ENCODE results near the gene MREG.
A peak's percentile ranks its signal among the peaks of the same experiment; 100 is the strongest.
"Not testable (repeated sequence)": the region's sequence is repeated elsewhere in the genome, so short reads cannot be mapped to it uniquely, and the experiment has no call there.

The MREG gene

DNA sequence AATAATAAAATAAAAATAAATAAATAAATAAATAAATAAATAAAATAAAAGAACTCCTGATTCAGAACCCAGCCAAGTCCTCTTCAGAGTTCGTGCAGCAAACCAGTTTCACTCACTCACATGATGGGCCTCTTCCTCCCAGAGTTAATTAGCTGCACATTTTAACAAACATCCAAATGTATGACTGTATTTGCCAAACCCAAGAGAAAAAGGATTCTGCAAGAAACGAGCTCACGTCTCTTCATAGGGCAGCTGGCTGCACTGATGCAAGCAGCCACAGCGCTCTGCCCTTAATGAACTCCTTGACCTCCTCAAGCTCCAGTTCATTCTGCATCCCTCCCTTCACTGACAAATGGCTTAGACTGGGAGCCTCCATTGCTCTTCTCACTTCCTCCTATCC is 55.1 kb downstream of the MREG start:
- no peak for DNase-seq (ENCODE audit: low spot score)

DNA sequence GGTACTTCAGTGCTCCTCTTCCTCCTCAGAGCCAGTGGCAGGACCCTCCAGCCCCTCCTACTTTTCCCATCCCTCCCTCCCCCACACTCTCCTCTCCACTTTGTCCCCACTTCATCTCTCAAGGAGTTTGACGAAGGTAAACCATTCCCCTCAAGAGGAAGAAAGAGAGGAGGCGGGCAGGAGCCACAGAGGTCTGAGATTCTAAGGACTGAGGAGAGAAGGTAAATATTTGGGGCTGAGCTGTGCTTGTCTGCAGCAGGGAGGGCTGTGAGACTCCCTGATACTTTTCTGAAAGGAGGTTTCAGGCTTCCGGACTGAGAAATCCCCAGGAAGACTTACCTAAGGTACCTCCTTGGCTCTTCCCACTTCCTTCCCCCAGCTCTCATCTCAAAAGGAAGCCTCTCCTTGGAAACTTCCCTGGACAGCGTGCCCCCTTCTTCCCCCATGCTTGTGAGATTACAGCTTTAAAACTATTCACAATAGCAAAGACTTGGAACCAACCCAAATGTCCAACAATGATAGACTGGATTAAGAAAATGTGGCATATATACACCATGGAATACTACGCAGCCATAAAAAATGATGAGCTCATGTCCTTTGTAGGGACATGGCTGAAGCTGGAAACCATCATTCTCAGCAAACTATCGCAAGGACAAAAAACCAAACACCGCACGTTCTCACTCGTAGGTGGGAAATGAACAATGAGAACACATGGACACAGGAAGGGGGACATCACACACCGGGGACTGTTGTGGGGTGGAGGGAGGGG is 55.8 kb downstream of the MREG start:
- not testable (repeated sequence) for DNase-seq (ENCODE audit: low spot score)

DNA sequence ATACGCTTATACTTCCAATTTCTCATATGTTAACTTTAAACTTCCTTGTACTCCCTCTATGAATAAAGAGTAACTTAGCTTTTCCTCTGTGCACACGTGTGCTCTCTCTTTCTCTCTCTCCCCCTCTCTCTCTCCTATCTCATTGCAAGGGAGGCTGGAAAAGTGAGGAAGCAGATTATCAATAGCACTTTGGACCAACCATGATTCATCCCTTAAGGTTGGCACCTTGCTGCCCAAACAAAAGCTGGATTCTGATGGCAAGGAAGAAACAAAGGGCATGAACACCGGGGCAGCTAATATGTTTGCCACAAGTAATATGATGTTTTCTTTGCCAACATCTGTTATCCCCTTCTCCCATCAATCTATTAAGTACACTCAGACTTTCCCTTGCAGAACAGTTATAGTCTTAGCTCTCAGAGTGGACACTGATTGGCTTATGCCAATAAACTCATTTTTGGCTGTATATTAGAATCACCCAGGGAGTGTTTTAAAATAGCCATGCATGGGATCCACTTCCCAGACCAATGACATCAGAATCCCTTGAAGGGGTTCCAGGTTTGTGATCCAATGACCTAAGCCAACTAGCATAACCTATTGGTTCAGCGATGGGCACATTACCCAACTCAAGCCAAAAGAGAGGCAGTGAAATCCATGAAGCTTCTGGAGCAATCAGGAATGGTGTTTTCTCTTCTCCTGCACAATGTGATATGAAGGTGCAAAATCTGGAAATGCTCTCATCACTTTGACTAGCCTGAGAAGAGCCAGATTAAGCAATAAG is 60.3 kb downstream of the MREG start:
- DNase-seq (ENCODE audit: low spot score), result no peak

DNA sequence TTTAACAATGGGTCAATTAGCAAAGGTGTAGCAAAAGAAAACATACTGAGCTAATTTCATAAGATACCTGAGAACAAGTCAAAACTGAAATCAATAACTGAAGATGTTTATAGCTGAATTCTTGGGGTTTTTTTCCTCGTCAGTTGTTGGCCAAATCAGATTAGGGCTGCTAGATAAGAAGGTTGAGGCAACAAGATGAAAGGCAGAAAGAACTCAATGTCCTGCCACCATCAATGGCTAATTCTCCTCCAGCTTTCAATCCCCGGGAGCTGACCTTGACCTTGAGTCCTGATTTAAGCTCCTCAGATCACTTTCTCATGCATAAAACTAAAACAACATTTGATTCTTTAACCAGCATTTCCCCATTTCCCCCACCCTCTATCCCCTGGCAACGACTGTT is 61.8 kb downstream of the MREG start:
- DNase-seq (ENCODE audit: low spot score), result no peak

DNA sequence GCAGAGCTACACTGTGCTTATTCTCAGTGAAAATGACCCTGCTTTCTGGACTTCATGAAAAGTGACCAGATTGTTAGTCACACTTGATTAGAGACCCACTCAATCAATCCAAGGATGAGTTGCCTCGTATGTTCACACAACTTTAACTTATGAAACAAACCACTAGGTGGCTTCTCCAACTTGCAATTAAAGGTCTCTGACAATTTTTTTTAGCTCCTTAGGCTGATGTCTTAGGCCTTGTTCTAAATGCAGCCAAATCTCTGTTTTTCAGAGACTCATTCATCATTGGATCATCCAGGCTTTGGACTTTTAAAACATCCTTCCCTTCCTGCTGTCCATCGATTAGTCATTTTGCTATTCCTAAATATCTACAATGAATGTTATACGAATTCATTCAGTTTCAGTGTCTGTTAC is 63.4 kb downstream of the MREG start:
- DNase-seq (ENCODE audit: low spot score), result peak; percentile 57

DNA sequence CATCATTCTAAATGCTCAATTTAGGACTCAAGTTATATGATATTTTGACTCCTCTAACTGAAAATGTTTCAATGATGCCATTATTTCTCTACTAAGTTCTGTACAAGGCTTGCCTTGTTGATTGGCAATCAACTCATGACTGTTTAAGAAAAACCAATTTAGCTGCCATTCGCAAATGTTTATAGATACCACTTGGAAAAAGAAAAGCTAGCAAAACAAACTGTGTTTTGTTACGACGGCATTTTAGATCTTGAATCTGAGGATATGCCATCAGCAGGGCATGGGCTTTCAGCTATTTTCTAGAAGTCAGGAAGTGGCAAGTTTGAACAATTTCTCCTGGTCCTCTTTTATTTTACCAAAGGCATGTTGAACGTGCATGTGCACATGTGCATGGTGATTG is 65.3 kb downstream of the MREG start:
- DNase-seq (ENCODE audit: low spot score), result no peak

DNA sequence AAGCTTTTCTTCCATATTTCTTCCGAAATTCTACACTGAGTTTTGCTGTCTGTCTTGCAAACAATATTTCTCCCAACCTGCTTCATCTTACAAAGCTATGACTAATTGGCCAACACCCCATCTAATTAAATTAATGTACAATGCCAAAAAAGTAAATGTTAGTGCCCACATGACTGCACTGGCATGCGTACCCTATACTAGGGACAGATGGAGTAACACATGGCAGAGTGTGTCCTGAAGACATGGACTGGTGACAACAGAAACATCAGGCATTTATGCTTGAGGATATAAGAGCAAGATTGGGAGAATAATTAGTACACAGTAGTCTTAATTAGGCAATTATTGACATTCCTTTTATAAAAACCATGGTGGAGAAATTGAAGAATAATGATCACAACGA is 66.8 kb downstream of the MREG start:
- no peak for DNase-seq (ENCODE audit: low spot score)

DNA sequence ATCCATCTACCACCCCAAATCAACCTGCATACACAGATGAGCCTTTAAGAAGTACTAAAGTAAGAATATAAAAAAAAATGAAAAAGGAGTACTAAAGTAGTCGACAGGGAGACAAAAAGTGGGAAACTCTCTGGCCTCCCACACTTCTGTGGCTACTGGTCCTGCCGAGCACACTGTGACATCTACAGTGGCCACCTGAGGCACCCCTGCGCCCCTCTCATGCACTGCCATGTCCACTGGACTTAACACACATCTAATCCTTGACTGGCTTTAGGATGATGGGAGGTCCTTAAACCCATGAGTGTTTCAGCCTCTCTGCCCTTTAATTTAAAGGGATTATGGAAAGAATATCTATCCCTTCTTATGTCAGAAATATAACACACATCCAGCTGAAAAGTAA is 71.2 kb downstream of the MREG start:
- DNase-seq (ENCODE audit: low spot score), result no peak

DNA sequence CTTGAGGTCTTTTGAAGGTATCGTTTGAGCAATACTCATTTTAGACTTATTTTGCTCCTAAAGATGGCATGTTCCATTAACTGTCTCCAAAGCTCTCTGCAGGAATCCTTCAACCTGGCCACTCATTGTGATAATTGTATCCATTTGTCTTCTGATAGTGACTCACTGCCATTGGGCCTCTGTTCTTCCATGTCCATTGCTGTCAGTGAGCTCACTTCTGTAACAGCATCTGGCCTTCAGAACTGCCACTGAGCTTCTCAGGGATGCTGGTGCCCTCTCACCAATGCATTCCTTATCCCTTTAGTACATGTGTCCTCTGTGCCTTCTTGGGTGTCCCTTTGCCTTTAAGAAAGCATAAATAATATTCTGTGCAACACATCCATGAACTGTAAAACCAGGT is 71.6 kb downstream of the MREG start:
- no peak for DNase-seq (ENCODE audit: low spot score)

DNA sequence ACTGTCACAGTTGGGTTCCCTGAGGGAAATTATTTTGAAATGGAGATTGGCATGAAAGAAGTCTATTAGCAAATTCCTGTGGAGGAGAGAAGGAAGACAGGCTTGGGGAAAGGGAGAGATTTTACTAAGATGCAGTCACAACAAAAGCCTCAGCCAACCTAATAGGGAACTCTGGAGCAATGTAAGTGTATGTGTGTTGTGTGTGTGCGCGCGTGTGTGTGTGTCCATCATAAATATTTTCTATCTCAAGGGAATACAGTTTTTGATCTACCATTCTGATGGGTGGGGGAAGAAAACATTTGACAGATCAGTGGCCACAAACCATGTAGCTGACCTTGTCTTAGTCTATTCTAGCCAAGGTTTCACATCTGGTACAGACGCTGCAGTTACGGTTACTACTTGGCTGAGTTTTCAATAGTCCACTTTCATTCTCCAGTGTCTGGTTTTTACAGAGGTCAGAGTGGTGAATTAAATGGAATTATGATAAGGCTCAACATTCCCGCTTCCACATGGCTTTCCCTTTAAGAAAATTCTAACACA is 72.6 kb downstream of the MREG start:
- no peak for DNase-seq (ENCODE audit: low spot score)

DNA sequence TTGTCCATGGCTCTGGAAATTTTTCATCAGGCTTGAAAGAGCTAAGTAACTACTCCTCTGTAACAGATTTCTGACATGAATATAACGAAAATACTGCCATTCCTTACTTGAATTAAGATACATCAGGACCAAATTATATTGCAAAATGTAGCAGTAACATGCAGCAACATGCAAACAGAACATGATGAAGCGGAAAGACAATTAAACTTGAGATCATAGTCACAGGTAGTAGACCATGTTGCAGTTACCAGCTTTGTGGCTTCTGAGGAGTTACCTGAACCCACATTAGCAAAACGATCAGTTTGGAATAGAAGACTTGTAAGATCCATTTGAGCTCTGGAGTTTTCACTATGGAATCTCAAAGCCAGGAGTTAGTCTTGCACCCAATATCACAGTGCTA is 76.2 kb downstream of the MREG start:
- DNase-seq (ENCODE audit: low spot score), result no peak

DNA sequence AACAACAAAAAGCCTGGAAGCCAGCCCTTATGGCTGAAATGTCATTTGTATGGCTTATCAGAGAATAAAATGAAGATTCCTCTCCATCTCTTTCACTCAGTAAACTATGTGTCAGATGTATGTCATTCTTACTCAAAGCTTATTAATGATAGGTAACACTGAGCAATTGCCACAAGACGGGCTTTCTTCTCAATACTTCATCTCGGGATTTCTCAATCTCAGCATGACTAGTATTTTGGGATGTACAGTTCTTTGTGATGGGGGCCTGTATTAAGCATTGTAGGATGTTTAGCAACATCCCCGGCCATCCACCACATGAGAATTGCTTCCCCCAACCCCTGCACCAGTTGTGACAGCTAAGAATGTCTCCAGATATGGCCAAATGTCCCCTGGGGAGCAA is 80.2 kb downstream of the MREG start:
- DNase-seq (ENCODE audit: low spot score), result no peak

DNA sequence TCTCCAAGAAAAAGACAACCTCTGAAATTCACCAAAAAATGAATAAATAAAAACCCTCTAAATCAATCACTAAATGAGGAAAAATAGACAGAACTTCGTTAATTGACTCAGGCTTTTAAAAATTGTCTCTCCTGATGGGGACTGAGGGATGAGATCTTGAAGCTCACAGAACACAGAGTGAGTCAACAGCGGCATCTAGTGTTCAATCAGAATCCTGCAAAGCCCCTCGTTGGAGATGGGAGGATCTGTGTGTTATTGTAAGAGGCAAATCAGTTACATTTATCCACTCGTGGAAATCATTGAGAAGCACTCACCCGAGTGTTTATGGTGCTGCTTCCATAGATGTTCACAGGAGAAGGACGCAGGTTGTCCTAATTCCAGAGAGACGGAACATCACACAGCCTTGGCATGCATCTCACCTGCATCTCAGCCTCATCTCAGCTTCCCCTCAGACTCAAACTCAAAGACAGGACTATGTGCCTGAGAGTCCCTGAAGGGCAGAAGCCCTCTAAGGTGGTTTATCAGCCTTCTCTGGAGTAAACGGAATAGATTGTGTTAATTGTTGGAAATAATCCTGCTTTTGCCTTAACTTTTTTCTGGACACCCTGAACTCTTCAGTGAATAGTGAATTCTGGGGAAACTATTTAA is 82.0 kb downstream of the MREG start:
- peak; percentile 70 for DNase-seq (ENCODE audit: low spot score)

DNA sequence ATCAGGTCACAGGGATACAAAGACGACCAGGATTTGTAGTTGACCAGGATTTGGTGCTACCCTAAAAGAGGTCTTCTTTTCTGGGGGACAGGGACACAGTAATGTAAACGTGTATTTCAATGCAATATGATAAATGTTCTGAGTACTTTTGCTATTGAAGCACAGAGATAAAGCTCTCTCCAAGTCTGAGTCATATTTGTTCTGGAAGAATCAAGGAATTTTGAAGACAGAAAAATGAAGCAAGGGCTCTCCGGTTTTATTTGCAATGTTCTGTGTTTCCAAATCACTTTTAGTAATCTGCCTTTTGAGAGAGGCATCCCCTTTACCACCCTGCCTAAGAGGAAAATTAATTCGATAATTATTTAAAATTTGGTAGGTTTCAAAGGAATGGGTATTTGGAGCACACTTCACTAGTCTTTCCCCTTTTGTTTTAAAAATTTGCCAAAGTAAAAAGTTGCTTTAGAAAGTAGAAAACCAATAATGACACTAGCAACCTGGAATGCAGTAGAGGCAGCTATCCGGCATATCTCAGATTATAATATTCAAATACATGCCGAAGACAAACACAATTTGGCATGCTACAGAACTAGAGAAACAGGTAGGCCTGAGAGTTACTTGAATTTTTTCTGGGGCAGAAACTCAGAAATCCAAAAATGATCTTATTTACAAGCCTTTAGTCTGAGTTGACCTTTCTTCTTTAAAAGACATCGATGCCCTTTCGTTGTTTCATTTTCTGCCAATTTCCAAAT is 82.7 kb downstream of the MREG start:
- no peak for DNase-seq (ENCODE audit: low spot score)

DNA sequence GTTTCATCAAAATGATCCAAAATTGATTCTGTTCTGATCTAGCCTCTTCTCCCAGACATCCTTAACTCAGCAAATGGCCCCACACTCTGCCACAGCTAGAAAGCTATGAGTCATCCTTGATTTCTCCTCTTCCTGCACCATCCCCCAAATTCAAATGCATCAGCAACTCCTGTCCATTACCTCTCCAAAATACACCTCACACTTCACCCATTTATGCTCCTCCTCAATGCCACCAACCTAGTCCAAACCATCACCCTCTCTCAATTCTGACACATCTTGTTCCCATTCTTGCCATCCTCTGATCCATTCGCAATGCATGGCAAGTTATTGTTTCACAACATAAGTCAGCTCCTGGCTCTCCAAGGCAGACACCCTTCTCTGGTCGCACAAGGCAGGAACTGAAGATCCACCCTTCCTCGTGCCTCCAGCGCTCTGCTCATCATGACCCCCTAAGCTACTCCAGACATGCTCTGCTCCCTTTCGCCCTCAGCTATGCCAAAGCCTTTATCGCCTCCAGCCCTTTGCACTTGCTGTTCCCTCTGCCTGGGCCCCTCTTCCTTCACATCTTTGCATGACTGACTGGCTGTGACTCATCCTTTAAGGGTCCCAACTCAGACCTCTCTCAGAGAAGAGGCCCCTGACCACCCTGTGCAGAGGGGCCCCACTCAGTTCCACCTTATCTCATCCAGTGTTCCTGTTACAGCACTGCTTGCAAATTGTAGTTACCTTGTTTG is 83.6 kb downstream of the MREG start:
- DNase-seq (ENCODE audit: low spot score), result no peak

DNA sequence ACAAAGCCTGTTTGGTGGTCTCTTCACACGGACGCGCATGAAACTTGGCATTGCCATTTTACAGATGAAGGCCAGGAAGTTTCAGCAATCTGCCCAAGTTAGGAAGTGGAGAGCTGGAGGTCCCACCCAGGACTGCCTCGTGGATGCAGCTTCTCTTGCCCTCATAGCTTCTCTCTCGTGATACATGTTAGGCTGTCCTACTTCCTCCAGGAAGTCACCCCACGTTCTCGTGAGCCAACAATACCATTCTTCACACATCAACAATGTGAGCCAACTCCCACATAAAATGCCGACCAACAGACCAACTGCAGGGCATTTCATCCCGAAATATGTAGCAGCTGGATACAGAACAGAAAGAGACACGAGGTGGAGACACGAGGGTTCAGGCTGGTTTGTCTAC is 85.3 kb downstream of the MREG start:
- DNase-seq (ENCODE audit: low spot score), result no peak

DNA sequence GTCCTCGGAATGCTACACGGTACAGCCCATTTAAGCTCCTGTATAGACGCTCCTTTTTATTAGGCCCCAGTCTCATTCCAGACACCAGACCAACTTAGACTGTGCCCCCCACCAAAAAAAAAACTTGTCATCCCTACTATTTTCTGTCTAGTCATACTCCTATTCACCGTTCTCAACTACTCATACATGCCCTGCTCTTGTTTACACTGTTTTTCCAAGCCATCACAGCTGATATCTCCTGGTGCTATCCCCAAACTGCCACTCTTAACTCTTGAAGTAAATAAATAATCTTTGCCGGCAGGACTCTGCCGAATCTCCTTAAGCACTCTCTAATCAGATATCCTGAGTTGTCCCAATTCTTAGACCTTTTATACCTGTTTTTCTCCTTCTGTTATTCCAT is 86.4 kb downstream of the MREG start:
- DNase-seq (ENCODE audit: low spot score), result not testable (repeated sequence)

DNA sequence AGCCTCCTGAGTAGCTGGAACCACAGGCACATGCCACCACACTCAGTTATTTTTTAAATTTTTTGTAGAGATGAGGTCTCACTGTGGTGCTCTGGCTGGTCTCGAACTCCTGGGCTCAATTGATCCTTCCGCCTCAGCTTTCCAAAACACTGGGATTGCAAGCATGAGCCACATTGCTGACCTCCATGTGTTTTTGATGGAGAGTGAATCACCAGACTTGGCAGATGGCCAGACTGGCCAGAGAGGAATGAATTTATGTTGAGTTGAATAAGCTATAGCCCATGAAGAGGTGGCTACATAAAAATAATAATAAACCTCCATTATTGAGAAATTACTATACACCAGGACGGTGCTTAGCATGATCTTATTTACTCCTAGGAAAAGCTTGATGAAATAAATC is 91.5 kb downstream of the MREG start:
- DNase-seq (ENCODE audit: low spot score), result peak; percentile 61

DNA sequence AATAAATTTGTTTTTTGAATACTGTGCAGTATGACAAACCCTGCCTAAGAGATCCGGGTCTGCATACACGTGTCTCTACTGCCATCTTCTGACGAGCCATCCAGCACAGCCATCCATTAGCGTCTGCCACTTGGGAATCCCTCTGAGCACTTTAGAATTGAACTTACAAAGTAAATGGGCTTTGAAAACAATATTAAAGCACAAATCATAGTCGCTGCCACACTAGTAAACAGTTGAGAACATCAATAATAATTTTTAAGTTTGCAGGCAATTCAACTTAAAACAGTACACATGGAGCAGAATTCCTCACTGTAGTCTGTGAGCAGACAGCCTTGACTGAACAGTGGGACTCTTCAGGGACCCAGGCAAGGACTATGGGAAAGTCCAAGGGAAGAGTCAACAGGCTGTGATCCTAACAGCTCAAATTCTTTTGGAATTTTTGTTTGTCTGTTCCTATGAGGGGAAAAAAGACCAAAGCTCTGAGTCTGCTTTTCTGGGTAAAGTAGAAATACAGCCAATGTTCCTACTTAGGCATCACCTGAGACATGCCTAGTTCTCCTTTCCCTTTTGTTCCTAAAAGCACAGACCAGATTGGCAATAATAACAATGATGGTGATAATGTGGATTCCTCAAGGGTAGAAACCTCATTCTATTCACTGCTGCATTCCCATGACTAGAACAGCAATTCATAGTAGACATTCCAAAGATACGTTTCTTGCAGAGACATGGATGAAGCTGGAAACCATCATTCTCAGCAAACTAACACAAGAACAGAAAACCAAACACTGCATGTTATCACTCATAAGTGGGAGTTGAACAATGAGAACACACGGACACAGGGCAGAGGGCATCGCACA is 92.9 kb downstream of the MREG start:
- peak; percentile 64 for DNase-seq (ENCODE audit: low spot score)

DNA sequence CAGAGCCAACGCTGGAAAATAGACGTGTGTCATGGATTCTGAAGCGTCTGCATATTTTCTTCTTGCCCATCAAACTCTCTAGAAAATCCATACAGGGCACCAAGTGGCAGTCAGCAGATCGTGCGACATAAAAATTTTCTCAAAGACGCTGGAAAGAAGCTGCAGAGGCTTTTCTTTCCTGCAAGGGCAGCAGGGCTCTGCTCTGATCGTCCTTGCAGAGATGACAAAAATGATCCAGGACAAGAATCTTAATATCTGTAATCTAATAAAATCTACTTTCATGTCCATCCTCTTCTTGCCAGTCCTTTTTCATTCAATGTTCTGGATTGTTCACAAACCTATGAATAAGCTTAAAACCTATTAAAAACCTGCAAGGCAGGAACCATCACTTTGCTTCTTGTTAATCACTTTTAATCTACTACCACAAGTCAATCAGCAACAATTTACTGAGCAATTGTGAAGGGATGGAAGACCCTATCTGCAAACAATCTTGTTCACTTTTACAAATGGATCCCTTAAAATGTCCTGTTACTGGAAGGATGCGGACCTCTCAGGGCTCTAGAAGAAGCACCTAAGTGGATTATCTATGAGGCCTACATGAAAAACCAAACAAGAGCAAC is 93.6 kb downstream of the MREG start:
- DNase-seq (ENCODE audit: low spot score), result no peak
